C4-2B (cell line): ENCODE results near the gene FBXO22.
"Not testable (repeated sequence)": the region's sequence is repeated elsewhere in the genome, so short reads cannot be mapped to it uniquely, and the experiment has no call there.

Source experiments
- H3K27ac ChIP-seq: fragments of 450-650 bp; 2 replicates; pipeline ENCODE4 v1.5.1; 2017
- CTCF ChIP-seq: fragments of 450-650 bp; conservative IDR thresholded peaks from 2 replicates; pipeline ENCODE4 v1.5.1; 2017; ENCODE audit warnings: mild to moderate bottlenecking
- ZFX ChIP-seq: fragments of 450-650 bp; IDR thresholded peaks from 2 replicates; pipeline ENCODE4 v1.6.1; 2017

Gene FBXO22

GRCh38 chr15:75868019-75868418, 35.7 kb upstream of the FBXO22 start:
- TF ChIP-seq ZFX: no peak
- TF ChIP-seq CTCF: no peak
- H3K27ac ChIP-seq: no peak overlapping the region

GRCh38 chr15:75869446-75869845, 34.2 kb upstream of the FBXO22 start:
- no peak overlapping the region for H3K27ac ChIP-seq
- TF ChIP-seq CTCF: no peak

- not testable (repeated sequence) for H3K27ac ChIP-seq
Observed at GRCh38 chr15:75871589-75871988, 32.1 kb upstream of the FBXO22 start.

- H3K27ac ChIP-seq: no peak overlapping the region
- no peak for TF ChIP-seq CTCF
- no peak for TF ChIP-seq ZFX
Observed at GRCh38 chr15:75872403-75872990, 31.2 kb upstream of the FBXO22 start.

- TF ChIP-seq ZFX: no peak
- no peak overlapping the region for H3K27ac ChIP-seq
Observed at GRCh38 chr15:75884041-75884440, 19.6 kb upstream of the FBXO22 start.

GRCh38 chr15:75887178-75887577, 16.5 kb upstream of the FBXO22 start:
- H3K27ac ChIP-seq: no peak overlapping the region
- TF ChIP-seq ZFX: no peak
- TF ChIP-seq CTCF: no peak

GRCh38 chr15:75891895-75892294, 11.8 kb upstream of the FBXO22 start:
- no peak for TF ChIP-seq ZFX
- no peak for TF ChIP-seq CTCF
- H3K27ac ChIP-seq: no peak overlapping the region

- no peak for TF ChIP-seq CTCF
- H3K27ac ChIP-seq: no peak overlapping the region
Observed at GRCh38 chr15:75895731-75896130, 7.9 kb upstream of the FBXO22 start.

- TF ChIP-seq CTCF (no peak), ZFX (no peak)
- no peak overlapping the region for H3K27ac ChIP-seq
Observed at GRCh38 chr15:75900577-75900976, 3.1 kb upstream of the FBXO22 start.
